SK-N-MC (cell line): ENCODE results near the gene BUD13.
A peak's percentile ranks its signal among the peaks of the same experiment; 100 is the strongest.

Source experiments
- DNase-seq: peaks from one replicate; pipeline ENCODE4 v3.0.0-alpha.2; 2011; ENCODE audit warnings: low read depth, low spot score
- H3K27ac ChIP-seq: fragments of 200-600 bp; sonication (generic); 2 replicates; pipeline ENCODE4 v1.5.1; 2016; ENCODE audit warnings: mixed run types
- H3K36me3 ChIP-seq: fragments of 200-600 bp; sonication (generic); 2 replicates; pipeline ENCODE4 v1.6.1; 2017; ENCODE audit warnings: antibody characterized with exemption, low read length, mixed read lengths; ENCODE audit not compliant: insufficient read depth
- H3K4me3 ChIP-seq: fragments of 200-600 bp; sonication (generic); 2 replicates; pipeline ENCODE4 v1.5.1; 2016
- H3K9ac ChIP-seq: fragments of 200-600 bp; sonication (generic); 2 replicates; pipeline ENCODE4 v1.8.0; 2017; ENCODE audit warnings: mixed run types, mixed read lengths; ENCODE audit not compliant: insufficient read length
- H3K9me3 ChIP-seq: fragments of 200-600 bp; sonication (generic); 2 replicates; pipeline ENCODE4 v1.6.1; 2017; ENCODE audit warnings: low read depth, mild to moderate bottlenecking, antibody characterized with exemption, low read length, moderate library complexity, mixed read lengths
- EZH2 ChIP-seq: fragments of 200-600 bp; sonication (generic); IDR thresholded peaks from one replicate; pipeline ENCODE4 v1.6.1; 2017; ENCODE audit warnings: antibody characterized with exemption
- FOXP2 ChIP-seq: optimal IDR thresholded peaks from 2 replicates; pipeline ENCODE3; 2011; ENCODE audit warnings: mild to moderate bottlenecking, moderate library complexity; ENCODE audit not compliant: insufficient read depth; ENCODE audit errors: extremely low read length, control extremely low read depth
- POLR2AphosphoS5 ChIP-seq: IDR thresholded peaks from 2 replicates; pipeline ENCODE4 v1.6.1; 2012; ENCODE audit warnings: mild to moderate bottlenecking, low read depth, low read length, borderline replicate concordance

BUD13 gene

GRCh38 chr11:116796548-116796947 lies 23.8 kb upstream of the BUD13 start:
- Histone ChIP-seq H3K9ac (no peak overlapping the region), H3K27ac (no peak overlapping the region)
- DNase-seq: no peak

GRCh38 chr11:116794851-116795250 lies 22.1 kb upstream of the BUD13 start:
- Histone ChIP-seq H3K9ac (no peak overlapping the region), H3K9me3 (no peaks in the 10 kb centered on the region), H3K27ac (no peak overlapping the region), H3K36me3 (no peaks in the 10 kb centered on the region), H3K4me3 (no peak overlapping the region)
- DNase-seq: no peak
- no peak for TF ChIP-seq FOXP2
- TF ChIP-seq EZH2: no peak
- TF ChIP-seq POLR2AphosphoS5: no peak

More at GRCh38 chr11:116796548-116796947, 23.8 kb upstream of the BUD13 start:
- Histone ChIP-seq H3K36me3 (no peaks in the 10 kb centered on the region), H3K9me3 (no peaks in the 10 kb centered on the region), H3K4me3 (no peak overlapping the region)
- no peak for TF ChIP-seq POLR2AphosphoS5
- no peak for TF ChIP-seq FOXP2
- no peak for TF ChIP-seq EZH2

- no peak for DNase-seq
- no peak overlapping the region for H3K4me3 ChIP-seq
- no peaks in the 10 kb centered on the region for H3K9me3 ChIP-seq
- TF ChIP-seq FOXP2 (no peak), EZH2 (no peak), POLR2AphosphoS5 (no peak)
- H3K36me3 ChIP-seq: no peaks in the 10 kb centered on the region
- no peak overlapping the region for H3K27ac ChIP-seq
- no peak overlapping the region for H3K9ac ChIP-seq
Observed at GRCh38 chr11:116793772-116794097, 20.9 kb upstream of the BUD13 start.

- H3K9ac ChIP-seq: no peak overlapping the region
- TF ChIP-seq FOXP2: no peak
- TF ChIP-seq POLR2AphosphoS5: no peak
- TF ChIP-seq EZH2: no peak
- H3K36me3 ChIP-seq: no peaks in the 10 kb centered on the region
- no peak overlapping the region for H3K4me3 ChIP-seq
- H3K9me3 ChIP-seq: no peaks in the 10 kb centered on the region
- no peak for DNase-seq
- H3K27ac ChIP-seq: no peak overlapping the region
Observed at GRCh38 chr11:116792869-116793771, 20.3 kb upstream of the BUD13 start.

- DNase-seq: no peak
- Histone ChIP-seq H3K4me3 (no peak overlapping the region), H3K9ac (no peak overlapping the region), H3K36me3 (no peaks in the 10 kb centered on the region), H3K27ac (no peak overlapping the region), H3K9me3 (no peaks in the 10 kb centered on the region)
- TF ChIP-seq FOXP2: no peak
- no peak for TF ChIP-seq POLR2AphosphoS5
- no peak for TF ChIP-seq EZH2
Observed at GRCh38 chr11:116792144-116792868, 19.5 kb upstream of the BUD13 start.

- Histone ChIP-seq H3K9ac (no peak within 1 kb of the TSS), H3K27ac (no peak within 1 kb of the TSS), H3K9me3 (no peaks in the 10 kb centered on the region), H3K36me3 (peaks cover 2% of the 10 kb centered on the region), H3K4me3 (peak within 1 kb of the TSS; percentile 24)
- DNase-seq: no peak
- TF ChIP-seq POLR2AphosphoS5 (no peak), FOXP2 (no peak), EZH2 (no peak)
Observed at GRCh38 chr11:116791813-116792143, 19.0 kb upstream of the BUD13 start, which contains the start of gene APOA5. TSS of gene APOA5 (minus strand) at chr11:116791879. CDS start at chr11:116791860, 19 bp downstream.

- H3K36me3 ChIP-seq: peaks cover 8% of the 10 kb centered on the region
- peak overlapping the region; percentile 24 for H3K4me3 ChIP-seq
- no peak for DNase-seq
- TF ChIP-seq POLR2AphosphoS5 (no peak), FOXP2 (peak; percentile 42)
- no peak overlapping the region for H3K27ac ChIP-seq
- no peak overlapping the region for H3K9ac ChIP-seq
- H3K9me3 ChIP-seq: no peaks in the 10 kb centered on the region
Observed at GRCh38 chr11:116791002-116791812, 18.4 kb upstream of the BUD13 start.

GRCh38 chr11:116790167-116791001 lies 17.6 kb upstream of the BUD13 start:
- TF ChIP-seq POLR2AphosphoS5 (no peak), EZH2 (no peak), FOXP2 (no peak)
- H3K9me3 ChIP-seq: no peaks in the 10 kb centered on the region
- no peak overlapping the region for H3K4me3 ChIP-seq
- no peak overlapping the region for H3K27ac ChIP-seq
- no peak overlapping the region for H3K9ac ChIP-seq
- peaks cover 16% of the 10 kb centered on the region for H3K36me3 ChIP-seq
- no peak for DNase-seq
